GM19238 (cell line): ENCODE data around the gene OR10P1.
"Not testable (repeated sequence)": the region's sequence is repeated elsewhere in the genome, so short reads cannot be mapped to it uniquely, and the experiment has no call there.

Source experiments
- DNase-seq: peaks from one replicate; pipeline ENCODE4 v3.0.0; 2011; ENCODE audit warnings: low spot score; ENCODE audit not compliant: insufficient read length

Gene OR10P1, protein sequence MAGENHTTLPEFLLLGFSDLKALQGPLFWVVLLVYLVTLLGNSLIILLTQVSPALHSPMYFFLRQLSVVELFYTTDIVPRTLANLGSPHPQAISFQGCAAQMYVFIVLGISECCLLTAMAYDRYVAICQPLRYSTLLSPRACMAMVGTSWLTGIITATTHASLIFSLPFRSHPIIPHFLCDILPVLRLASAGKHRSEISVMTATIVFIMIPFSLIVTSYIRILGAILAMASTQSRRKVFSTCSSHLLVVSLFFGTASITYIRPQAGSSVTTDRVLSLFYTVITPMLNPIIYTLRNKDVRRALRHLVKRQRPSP

DNA sequence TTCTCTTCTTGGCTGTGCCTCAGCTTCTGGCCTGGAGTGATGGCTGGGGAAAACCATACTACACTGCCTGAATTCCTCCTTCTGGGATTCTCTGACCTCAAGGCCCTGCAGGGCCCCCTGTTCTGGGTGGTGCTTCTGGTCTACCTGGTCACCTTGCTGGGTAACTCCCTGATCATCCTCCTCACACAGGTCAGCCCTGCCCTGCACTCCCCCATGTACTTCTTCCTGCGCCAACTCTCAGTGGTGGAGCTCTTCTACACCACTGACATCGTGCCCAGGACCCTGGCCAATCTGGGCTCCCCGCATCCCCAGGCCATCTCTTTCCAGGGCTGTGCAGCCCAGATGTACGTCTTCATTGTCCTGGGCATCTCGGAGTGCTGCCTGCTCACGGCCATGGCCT is at the start of gene OR10P1:
OR10P1 (plus strand) TSS at position 40 of the 400 bp plus-strand sequence; CDS start at position 40, 0 bp downstream.
- DNase-seq, result no peak

GRCh38 chr12:55590152-55590551 is 46.5 kb upstream of the OR10P1 start:
- DNase-seq, result not testable (repeated sequence)

GRCh38 chr12:55607821-55608594 is 28.7 kb upstream of the OR10P1 start:
- DNase-seq, result no peak

DNA sequence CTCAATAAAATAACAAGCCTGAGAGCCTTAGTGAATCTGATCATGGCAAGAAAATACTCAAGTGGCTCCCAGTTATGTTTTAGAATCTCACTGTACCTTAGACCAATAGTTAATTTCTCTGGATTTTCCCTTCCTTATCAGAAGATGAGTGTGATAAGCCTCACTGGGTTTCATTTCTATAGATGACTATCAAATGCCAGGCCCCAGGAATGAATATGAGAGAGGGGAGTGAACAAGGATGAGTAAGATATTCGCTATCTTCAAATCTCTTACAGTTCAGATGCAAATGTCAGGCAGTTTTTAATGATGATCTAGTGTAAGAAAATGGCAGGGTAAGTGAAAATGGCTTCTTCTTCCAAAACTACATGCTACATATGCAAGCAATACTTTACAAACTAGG is 26.1 kb upstream of the OR10P1 start:
- DNase-seq, result no peak

GRCh38 chr12:55612646-55613045 is 24.0 kb upstream of the OR10P1 start:
- no peak for DNase-seq

- DNase-seq, result no peak
Observed at GRCh38 chr12:55614764-55615163, 21.9 kb upstream of the OR10P1 start.

DNA sequence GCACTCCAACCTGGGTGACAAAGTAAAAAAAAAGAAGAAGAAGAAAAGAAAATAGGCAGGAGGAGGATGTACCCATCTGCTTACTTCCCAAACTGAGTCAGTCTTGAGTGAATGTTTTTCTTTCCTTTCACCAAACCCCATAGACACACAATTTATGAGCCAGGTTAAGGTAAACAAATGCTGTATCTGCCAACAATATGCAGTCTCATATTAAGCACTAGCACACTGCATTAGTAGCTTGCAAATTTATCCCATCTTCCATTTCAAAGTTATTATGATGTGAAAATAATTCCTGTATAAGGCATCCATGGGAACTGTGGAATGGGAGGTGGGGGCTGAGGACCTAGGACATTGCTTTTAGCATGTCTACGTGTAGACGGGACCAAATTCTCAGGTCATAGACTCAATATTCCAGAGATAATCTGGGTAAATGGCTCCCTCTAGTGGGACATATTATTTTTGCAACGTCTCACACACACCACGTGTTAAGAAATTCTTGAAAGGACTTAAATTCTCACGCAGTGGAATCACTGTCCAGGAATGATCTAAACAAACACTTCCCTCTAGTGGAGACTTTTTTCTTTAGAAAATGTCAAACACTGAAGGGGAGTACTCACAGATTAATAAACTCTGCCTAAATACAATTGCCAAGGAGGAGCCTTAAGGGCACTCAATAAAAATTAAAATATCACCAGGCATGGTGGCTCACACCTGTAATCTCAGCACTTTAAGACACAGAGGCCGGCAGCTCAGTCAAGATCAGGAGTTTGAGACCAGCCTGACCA is 17.1 kb upstream of the OR10P1 start:
- DNase-seq, result peak; percentile 22

DNA sequence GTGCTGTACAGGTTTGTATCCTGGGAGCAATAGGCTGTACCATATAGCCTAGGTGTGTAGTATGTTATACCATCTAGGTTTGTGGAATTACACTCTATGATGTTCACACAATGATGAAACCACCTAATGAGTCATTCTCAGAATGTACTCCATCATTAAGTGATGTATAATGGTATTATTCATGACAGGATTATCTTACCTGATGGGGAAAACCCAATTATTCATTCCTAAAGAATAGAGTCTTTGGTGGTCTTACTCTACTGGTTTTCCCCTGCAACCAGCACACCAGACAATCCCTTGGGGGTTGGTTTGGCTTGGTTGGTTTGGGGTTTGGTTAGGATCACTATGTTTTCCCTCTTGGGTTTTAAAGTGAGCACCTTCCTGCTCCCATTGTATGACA is 12.6 kb upstream of the OR10P1 start:
- DNase-seq, result no peak

DNA sequence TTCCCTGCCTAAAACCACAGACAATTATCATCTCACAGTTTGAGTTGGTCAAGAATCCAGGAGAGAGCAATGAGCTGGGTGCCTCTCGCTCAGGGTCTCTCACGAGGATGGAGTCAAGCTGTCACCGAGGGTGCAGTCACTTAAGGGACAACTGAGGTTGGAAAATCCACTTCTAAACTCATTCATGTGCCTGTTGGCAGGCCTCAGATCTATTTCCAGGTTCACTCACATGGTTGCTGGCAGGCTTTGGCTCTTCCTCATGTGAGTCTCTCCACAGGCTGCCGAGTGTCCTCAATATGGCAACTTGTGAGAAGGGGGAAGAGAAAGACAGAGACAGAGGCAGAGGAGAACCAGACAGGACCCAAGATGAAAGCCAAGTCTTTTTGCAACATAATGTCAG is 10.5 kb upstream of the OR10P1 start:
- no peak for DNase-seq

GRCh38 chr12:55629058-55629841 is 7.4 kb upstream of the OR10P1 start:
- no peak for DNase-seq

GRCh38 chr12:55631056-55631455 is 5.6 kb upstream of the OR10P1 start:
- no peak for DNase-seq

DNA sequence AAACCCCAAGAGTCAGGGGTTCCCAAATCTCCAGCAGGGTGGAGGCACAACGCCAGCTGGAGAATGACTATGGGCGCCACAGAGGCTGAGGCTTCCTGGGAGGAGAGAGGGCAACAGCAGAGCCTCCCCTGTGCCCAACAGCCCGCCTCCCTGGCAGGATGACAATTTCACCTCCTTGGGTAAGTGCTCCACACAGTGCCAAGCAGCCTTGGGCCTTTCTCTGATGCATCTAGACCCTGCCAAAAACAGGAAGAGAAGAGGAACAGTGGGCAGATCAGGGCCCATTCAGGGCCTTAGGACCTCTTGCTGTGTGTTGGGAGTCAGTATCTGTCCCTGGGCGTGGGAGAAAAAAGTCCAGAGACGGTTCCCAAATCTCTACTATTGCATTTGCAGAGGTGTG is 5.0 kb upstream of the OR10P1 start:
- no peak for DNase-seq

GRCh38 chr12:55633151-55633550 is 3.5 kb upstream of the OR10P1 start:
- no peak for DNase-seq

DNA sequence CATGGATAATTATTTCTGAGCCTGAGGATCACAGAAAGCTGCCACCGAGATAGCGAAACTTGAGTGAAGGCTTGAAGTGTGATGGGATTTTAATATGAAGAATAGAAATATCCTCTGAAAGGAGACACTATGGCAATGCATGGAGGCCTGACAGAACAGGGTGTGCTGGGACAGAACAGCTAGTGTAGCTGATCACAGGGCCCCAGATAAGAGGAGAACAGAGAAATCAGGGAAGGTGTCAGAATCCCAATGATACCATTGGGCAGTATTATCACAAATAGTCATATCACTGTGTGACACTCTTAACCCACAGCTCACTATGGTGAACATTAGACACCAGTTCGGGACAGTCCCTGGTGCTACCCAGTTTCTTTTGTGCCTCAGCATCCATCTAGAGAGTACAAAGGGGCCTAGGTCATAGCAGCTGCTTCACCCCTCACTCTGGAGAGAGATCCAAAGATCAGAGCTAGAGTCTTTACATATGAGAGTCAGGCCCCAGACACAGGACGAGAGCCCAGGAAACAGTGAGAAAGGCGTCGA is 506 bp upstream of the OR10P1 start:
- DNase-seq, result no peak

- no peak for DNase-seq
Observed at GRCh38 chr12:55637467-55637866, 775 bp downstream of the OR10P1 start.

- DNase-seq, result no peak
Observed at GRCh38 chr12:55641595-55641994, 4.9 kb downstream of the OR10P1 start.

DNA sequence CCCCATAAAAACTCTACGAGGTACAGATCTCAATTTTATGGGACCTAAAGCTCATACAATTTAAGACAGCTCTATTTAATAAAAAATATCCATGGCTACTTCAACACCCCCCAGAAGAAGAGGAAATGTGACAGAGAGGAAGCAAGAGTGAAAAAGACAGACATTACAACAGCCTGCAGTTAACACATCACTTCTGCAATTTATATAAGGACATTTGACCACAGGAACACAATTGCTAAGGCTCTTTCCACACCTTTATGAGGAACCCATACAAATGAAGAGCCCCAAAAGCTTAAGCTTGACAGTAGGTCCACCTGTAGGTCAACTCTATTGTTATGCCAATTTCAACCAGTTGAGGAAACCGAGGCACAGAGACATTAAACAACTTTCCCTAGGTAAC is 5.6 kb downstream of the OR10P1 start:
- no peak for DNase-seq

- peak; percentile 27 for DNase-seq
Observed at GRCh38 chr12:55642669-55643068, 6.0 kb downstream of the OR10P1 start.

DNA sequence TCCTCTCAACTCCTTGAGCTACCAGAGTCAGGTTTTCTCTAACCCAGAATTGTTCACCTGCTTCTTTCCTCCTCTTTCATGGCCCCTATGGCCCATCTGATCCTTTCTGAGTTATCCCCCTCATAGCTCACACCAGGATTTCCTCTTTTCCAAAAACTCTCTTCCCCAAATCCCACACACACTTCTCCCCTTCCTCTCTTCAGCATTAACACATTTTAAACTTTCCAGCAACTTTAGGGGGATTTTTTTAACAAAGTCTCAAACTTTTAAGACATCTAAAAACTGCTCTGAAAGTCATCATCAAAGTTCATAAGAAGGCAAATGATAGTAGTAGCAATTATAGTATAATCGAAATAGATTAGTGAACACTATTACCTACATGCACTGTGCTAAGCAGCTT is 7.9 kb downstream of the OR10P1 start:
- DNase-seq, result no peak

GRCh38 chr12:55647027-55647426 is 10.3 kb downstream of the OR10P1 start:
- DNase-seq, result no peak
